GM12892 (cell line): Measurements from ENCODE around the gene HTR4.

Experiments used
- POLR2A ChIP-seq: IDR thresholded peaks from 2 replicates; pipeline ENCODE4 v1.6.1; 2011; ENCODE audit warnings: low read depth, low read length, control low read depth
- POLR2AphosphoS5 ChIP-seq: IDR thresholded peaks from 2 replicates; pipeline ENCODE4 v1.6.1; 2011; ENCODE audit warnings: low read depth, low read length, control low read depth
- TAF1 ChIP-seq: IDR thresholded peaks from 2 replicates; pipeline ENCODE4 v1.6.1; 2011; ENCODE audit warnings: low read depth, mild to moderate bottlenecking, control low read depth, low read length, borderline replicate concordance

GRCh38 chr5:148484651-148485050 is 169.7 kb downstream of the HTR4 start:
- TF ChIP-seq TAF1 (no peak), POLR2A (no peak), POLR2AphosphoS5 (no peak)
